HepG2 (cell line): ENCODE data around the gene FOCAD. TPM values are rescaled to one million over a fixed set of nuclear protein-coding genes. Genes with fewer than 3 reads are reported as not detected.

Source experiments
- ARNT2 ChIP-seq: sonication (generic); formaldehyde crosslinking; IDR thresholded peaks from 2 replicates; pipeline ENCODE4 v1.8.0; 2022; ENCODE audit warnings: mild to moderate bottlenecking, low read depth, missing genetic modification reagents, moderate library complexity
- FOXA3 ChIP-seq: IDR thresholded peaks from 2 replicates; pipeline ENCODE4 v1.6.1; 2016; ENCODE audit warnings: missing genetic modification reagents, missing compliant biosample characterization
- HMG20A ChIP-seq: IDR thresholded peaks from 2 replicates; pipeline ENCODE4 v1.6.1; 2016; ENCODE audit warnings: borderline replicate concordance
- HMGA1 ChIP-seq: sonication (generic); formaldehyde crosslinking; conservative IDR thresholded peaks from 2 replicates; pipeline ENCODE4 v1.4.0; 2020; ENCODE audit warnings: missing genetic modification reagents
- KLF11 ChIP-seq: IDR thresholded peaks from 2 replicates; pipeline ENCODE4 v1.6.1; 2016; ENCODE audit warnings: missing compliant biosample characterization
- MEF2D ChIP-seq: sonication (generic); formaldehyde crosslinking; IDR thresholded peaks from 2 replicates; pipeline ENCODE4 v1.5.1; 2020; ENCODE audit warnings: mild to moderate bottlenecking, missing genetic modification reagents
- SMAD3 ChIP-seq: sonication (generic); formaldehyde crosslinking; IDR thresholded peaks from 2 replicates; pipeline ENCODE4 v1.4.0; 2020; ENCODE audit warnings: missing genetic modification reagents
- ZBTB3 ChIP-seq: sonication (generic); formaldehyde crosslinking; IDR thresholded peaks from 2 replicates; pipeline ENCODE4 v1.4.0; 2020; ENCODE audit warnings: low read depth, mild to moderate bottlenecking, moderate library complexity, missing genetic modification reagents, borderline replicate concordance
- ZKSCAN1 ChIP-seq: fragments of 150-350 bp; IDR thresholded peaks from 2 replicates; pipeline ENCODE4 v1.6.1; 2014; ENCODE audit warnings: low read length
- ZNF12 ChIP-seq: sonication (generic); formaldehyde crosslinking; IDR thresholded peaks from 2 replicates; pipeline ENCODE4 v1.5.0; 2020; ENCODE audit warnings: missing genetic modification reagents
- ZNF329 ChIP-seq: sonication (generic); formaldehyde crosslinking; IDR thresholded peaks from 2 replicates; pipeline ENCODE4 v1.9.0; 2021; ENCODE audit warnings: low read depth, mild to moderate bottlenecking, missing genetic modification reagents
- ZNF335 ChIP-seq: sonication (generic); formaldehyde crosslinking; IDR thresholded peaks from 2 replicates; pipeline ENCODE4 v1.4.0; 2020; ENCODE audit warnings: missing genetic modification reagents
- ZNF432 ChIP-seq: sonication (generic); formaldehyde crosslinking; IDR thresholded peaks from 2 replicates; pipeline ENCODE4 v1.5.0; 2020; ENCODE audit warnings: missing genetic modification reagents, mild to moderate bottlenecking, borderline replicate concordance
- ZNF563 ChIP-seq: sonication (generic); formaldehyde crosslinking; IDR thresholded peaks from 2 replicates; pipeline ENCODE4 v1.8.0; 2022; ENCODE audit warnings: mild to moderate bottlenecking, moderate library complexity, missing genetic modification reagents
- polyA plus RNA-seq, 8 experiments: library from polyadenylated mRNA; depleted of rRNA in 3 of 8; stranded (reverse) in 7 of 8; unstranded in 1 of 8; fragments of >200 nt; fragmentation: Illumina TruSeq in 4 of 8; extraction: Trizol in 4 of 8; gene quantifications; 2 replicates each; pipeline versions ENCODE4 v1.2.1 to v1.2.3, GENCODE V29; 2011 to 2016; ENCODE audit warnings: low read depth in 4 of 8, missing spikeins in 1 of 8, mixed read lengths in 1 of 8; ENCODE audit not compliant: insufficient read depth in 1 of 8
- total RNA-seq, 5 experiments: library from RNA; depleted of rRNA; stranded (reverse); fragments of >200 nt; fragmentation: Illumina TruSeq; extraction: Trizol; gene quantifications; 2 replicates each; pipeline ENCODE4 v1.2.3, GENCODE V29; 2016; ENCODE audit warnings: low read depth in 1 of 5
- TF ChIP-seq, protein P1 (sequence below): sonication (generic); formaldehyde crosslinking; IDR thresholded peaks from 2 replicates; pipeline ENCODE4 v1.4.0; 2020; ENCODE audit warnings: missing genetic modification reagents
- TF ChIP-seq, protein P2 (sequence below): sonication (generic); formaldehyde crosslinking; IDR thresholded peaks from 2 replicates; pipeline ENCODE4 v1.8.1; 2023; ENCODE audit warnings: missing genetic modification reagents, inconsistent platforms, borderline replicate concordance
- TF ChIP-seq, protein P3 (sequence below): sonication (generic); formaldehyde crosslinking; IDR thresholded peaks from 2 replicates; pipeline ENCODE4 v1.5.0; 2020; ENCODE audit warnings: missing genetic modification reagents
- TF ChIP-seq, protein P4 (sequence below): sonication (generic); formaldehyde crosslinking; IDR thresholded peaks from 2 replicates; pipeline ENCODE4 v1.9.0; 2021; ENCODE audit warnings: missing genetic modification reagents, borderline replicate concordance

FOCAD gene
- total and polyA plus RNA-seq, 2 of the 13 experiments (the other 11 are each of a cell fraction or from before 2014, with no cell fraction given): 18.0 to 31.1 TPM

DNA sequence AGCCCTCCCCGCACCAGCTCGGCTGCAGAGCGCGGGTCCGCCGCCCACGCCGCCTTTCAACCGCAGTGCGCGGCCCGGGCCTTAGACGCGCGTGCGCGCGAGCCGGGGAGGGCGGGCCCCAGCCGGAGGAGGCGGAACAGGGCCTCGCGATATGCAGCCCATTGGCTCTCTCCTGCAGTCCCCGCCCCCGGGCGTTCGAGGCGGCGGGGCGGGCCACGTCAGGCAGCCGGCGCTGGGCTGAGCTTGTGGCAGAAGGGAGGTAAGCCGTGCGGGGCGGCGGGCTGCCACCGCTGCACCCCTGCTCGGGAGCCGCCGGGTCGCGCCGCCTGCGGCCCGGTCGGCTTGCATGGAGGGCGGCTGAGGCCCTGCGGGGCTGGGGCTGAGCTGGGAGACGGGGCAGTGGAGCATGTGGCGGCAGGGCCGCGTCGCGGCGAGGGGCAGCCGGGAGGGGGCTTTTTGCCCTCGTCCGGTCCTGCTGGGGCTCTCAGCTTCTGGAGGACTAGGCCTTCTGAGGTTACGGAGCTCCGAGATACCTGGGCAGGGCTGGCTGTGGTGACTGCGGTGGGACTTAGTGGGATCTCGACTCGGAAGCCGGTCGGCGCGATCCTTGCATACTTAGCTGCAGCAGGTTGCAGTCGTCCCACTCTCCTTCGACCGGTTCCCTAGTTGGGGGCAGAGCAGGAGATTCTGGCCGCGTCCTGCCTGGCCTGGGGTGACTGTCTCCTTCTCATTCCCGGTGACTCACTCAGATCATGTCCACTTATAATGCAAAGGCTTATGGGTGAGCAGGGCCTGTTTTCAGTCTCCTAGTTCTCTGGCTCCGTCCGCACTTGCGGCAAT lies at the start of gene FOCAD (continued):
- TF ChIP-seq, protein P1, sequence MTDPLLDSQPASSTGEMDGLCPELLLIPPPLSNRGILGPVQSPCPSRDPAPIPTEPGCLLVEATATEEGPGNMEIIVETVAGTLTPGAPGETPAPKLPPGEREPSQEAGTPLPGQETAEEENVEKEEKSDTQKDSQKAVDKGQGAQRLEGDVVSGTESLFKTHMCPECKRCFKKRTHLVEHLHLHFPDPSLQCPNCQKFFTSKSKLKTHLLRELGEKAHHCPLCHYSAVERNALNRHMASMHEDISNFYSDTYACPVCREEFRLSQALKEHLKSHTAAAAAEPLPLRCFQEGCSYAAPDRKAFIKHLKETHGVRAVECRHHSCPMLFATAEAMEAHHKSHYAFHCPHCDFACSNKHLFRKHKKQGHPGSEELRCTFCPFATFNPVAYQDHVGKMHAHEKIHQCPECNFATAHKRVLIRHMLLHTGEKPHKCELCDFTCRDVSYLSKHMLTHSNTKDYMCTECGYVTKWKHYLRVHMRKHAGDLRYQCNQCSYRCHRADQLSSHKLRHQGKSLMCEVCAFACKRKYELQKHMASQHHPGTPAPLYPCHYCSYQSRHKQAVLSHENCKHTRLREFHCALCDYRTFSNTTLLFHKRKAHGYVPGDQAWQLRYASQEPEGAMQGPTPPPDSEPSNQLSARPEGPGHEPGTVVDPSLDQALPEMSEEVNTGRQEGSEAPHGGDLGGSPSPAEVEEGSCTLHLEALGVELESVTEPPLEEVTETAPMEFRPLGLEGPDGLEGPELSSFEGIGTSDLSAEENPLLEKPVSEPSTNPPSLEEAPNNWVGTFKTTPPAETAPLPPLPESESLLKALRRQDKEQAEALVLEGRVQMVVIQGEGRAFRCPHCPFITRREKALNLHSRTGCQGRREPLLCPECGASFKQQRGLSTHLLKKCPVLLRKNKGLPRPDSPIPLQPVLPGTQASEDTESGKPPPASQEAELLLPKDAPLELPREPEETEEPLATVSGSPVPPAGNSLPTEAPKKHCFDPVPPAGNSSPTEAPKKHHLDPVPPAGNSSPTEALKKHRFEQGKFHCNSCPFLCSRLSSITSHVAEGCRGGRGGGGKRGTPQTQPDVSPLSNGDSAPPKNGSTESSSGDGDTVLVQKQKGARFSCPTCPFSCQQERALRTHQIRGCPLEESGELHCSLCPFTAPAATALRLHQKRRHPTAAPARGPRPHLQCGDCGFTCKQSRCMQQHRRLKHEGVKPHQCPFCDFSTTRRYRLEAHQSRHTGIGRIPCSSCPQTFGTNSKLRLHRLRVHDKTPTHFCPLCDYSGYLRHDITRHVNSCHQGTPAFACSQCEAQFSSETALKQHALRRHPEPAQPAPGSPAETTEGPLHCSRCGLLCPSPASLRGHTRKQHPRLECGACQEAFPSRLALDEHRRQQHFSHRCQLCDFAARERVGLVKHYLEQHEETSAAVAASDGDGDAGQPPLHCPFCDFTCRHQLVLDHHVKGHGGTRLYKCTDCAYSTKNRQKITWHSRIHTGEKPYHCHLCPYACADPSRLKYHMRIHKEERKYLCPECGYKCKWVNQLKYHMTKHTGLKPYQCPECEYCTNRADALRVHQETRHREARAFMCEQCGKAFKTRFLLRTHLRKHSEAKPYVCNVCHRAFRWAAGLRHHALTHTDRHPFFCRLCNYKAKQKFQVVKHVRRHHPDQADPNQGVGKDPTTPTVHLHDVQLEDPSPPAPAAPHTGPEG (CRISPR knock-in tag): 0 out of 2 replicates have a peak, but pooled peaks have one; percentile 63
- TF ChIP-seq MEF2D (no peak), ZNF335 (CRISPR knock-in tag) (0 out of 2 replicates have a peak, but pooled peaks have one; percentile 37), ZNF12 (no peak), ARNT2 (CRISPR knock-in tag) (peak; percentile 88), ZNF432 (CRISPR knock-in tag) (no peak), ZNF329 (CRISPR knock-in tag) (0 out of 2 replicates have a peak, but pooled peaks have one; percentile 75), SMAD3 (CRISPR knock-in tag) (no peak), HMG20A (no peak; the same call in 1 of the 2 replicates), ZBTB3 (CRISPR knock-in tag) (no peak), ZNF563 (peak; percentile 88; the same call in 1 of the 2 replicates), FOXA3 (CRISPR knock-in tag) (peak; percentile 43; the same call in 1 of the 2 replicates), ZKSCAN1 (no peak), KLF11 (CRISPR knock-in tag) (no peak), HMGA1 (CRISPR knock-in tag) (no peak)
- TF ChIP-seq, protein P2, sequence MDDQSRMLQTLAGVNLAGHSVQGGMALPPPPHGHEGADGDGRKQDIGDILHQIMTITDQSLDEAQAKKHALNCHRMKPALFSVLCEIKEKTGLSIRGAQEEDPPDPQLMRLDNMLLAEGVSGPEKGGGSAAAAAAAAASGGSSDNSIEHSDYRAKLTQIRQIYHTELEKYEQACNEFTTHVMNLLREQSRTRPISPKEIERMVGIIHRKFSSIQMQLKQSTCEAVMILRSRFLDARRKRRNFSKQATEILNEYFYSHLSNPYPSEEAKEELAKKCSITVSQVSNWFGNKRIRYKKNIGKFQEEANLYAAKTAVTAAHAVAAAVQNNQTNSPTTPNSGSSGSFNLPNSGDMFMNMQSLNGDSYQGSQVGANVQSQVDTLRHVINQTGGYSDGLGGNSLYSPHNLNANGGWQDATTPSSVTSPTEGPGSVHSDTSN (CRISPR knock-in tag): peak; percentile 73; the same call in 1 of the 2 replicates
- TF ChIP-seq, protein P3, sequence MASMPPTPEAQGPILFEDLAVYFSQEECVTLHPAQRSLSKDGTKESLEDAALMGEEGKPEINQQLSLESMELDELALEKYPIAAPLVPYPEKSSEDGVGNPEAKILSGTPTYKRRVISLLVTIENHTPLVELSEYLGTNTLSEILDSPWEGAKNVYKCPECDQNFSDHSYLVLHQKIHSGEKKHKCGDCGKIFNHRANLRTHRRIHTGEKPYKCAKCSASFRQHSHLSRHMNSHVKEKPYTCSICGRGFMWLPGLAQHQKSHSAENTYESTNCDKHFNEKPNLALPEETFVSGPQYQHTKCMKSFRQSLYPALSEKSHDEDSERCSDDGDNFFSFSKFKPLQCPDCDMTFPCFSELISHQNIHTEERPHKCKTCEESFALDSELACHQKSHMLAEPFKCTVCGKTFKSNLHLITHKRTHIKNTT (CRISPR knock-in tag): no peak
- TF ChIP-seq, protein P4, sequence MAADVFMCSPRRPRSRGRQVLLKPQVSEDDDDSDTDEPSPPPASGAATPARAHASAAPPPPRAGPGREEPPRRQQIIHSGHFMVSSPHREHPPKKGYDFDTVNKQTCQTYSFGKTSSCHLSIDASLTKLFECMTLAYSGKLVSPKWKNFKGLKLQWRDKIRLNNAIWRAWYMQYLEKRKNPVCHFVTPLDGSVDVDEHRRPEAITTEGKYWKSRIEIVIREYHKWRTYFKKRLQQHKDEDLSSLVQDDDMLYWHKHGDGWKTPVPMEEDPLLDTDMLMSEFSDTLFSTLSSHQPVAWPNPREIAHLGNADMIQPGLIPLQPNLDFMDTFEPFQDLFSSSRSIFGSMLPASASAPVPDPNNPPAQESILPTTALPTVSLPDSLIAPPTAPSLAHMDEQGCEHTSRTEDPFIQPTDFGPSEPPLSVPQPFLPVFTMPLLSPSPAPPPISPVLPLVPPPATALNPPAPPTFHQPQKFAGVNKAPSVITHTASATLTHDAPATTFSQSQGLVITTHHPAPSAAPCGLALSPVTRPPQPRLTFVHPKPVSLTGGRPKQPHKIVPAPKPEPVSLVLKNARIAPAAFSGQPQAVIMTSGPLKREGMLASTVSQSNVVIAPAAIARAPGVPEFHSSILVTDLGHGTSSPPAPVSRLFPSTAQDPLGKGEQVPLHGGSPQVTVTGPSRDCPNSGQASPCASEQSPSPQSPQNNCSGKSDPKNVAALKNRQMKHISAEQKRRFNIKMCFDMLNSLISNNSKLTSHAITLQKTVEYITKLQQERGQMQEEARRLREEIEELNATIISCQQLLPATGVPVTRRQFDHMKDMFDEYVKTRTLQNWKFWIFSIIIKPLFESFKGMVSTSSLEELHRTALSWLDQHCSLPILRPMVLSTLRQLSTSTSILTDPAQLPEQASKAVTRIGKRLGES: peak; percentile 27; the same call in 1 of the 2 replicates
